ENCODE results near the gene IL5RA. TPM values are rescaled to one million over a fixed set of nuclear protein-coding genes. Genes with fewer than 3 reads are reported as not detected.

IL5RA gene
- total RNA-seq, 5 donors from 2014 or later (not counting 1 experiment from before 2014, with no cell fraction given), result 0.43 to 5.0 (median 0.73) TPM

- ChIA-PET CTCF (no interaction called here), POLR2A (no interaction called here)
- no peak overlapping the region for H3K4me3 ChIP-seq (ENCODE audit: control insufficient read depth in 1 of 2, extremely low read depth in 1 of 2, low read length in 1 of 2)
- DNase-seq (no peak), ATAC-seq (replicated peaks in 1 of 4) (no peak)
- Mint-ChIP-seq H3K27ac (no peak overlapping the region), H3K36me3 (no peaks in the 10 kb centered on the region), H3K4me1 (no peaks in the 10 kb centered on the region), H3K27me3 (no peaks in the 10 kb centered on the region), H3K9me3 (no peaks in the 10 kb centered on the region), H3K4me3 (no peak overlapping the region)
- 82% methylated on average over 2 of the region's 2 CpGs for WGBS (ENCODE audit: insufficient coverage)
- no peaks in the 10 kb centered on the region for H3K9me3 ChIP-seq
- H3K27me3 ChIP-seq (replicated peaks in 1 of 2; ENCODE audit: control insufficient read depth in 2 of 2, extremely low read depth in 1 of 2, insufficient read depth in 2 of 2, low read length in 1 of 2), result peaks cover 0 to 2% of the 10 kb centered on the region in 2 experiments
- no peaks in the 10 kb centered on the region for H3K4me1 ChIP-seq (ENCODE audit: control insufficient read depth in 1 of 2, extremely low read depth in 1 of 2, insufficient read depth in 2 of 2, low read length in 2 of 2)
- no peaks in the 10 kb centered on the region for H3K36me3 ChIP-seq (ENCODE audit: control insufficient read depth in 2 of 2, extremely low read depth in 1 of 2, insufficient read depth in 1 of 2, low read length in 1 of 2)
- no peak overlapping the region for H3K27ac ChIP-seq (ENCODE audit: low read length)
Observed at GRCh38 chr3:3065876-3066275, 44.3 kb downstream of the IL5RA start.

- Histone ChIP-seq H3K9me3 (no peaks in the 10 kb centered on the region), H3K4me3 (ENCODE audit: control insufficient read depth in 1 of 2, extremely low read depth in 1 of 2, low read length in 1 of 2) (no peak overlapping the region), H3K27me3 (replicated peaks in 1 of 2; ENCODE audit: control insufficient read depth in 2 of 2, extremely low read depth in 1 of 2, insufficient read depth in 2 of 2, low read length in 1 of 2) (peaks cover 0 to 2% of the 10 kb centered on the region in 2 experiments), H3K4me1 (ENCODE audit: control insufficient read depth in 1 of 2, extremely low read depth in 1 of 2, insufficient read depth in 2 of 2, low read length in 2 of 2) (no peaks in the 10 kb centered on the region), H3K27ac (ENCODE audit: low read length) (no peak overlapping the region), H3K36me3 (ENCODE audit: control insufficient read depth in 2 of 2, extremely low read depth in 1 of 2, insufficient read depth in 1 of 2, low read length in 1 of 2) (no peaks in the 10 kb centered on the region)
- ChIA-PET CTCF (no interaction called here), POLR2A (no interaction called here)
- H3K4me3 Mint-ChIP-seq, result no peak overlapping the region
- H3K9me3 Mint-ChIP-seq, result no peaks in the 10 kb centered on the region
- DNase-seq (no peak), ATAC-seq (replicated peaks in 1 of 4) (no peak)
- no peaks in the 10 kb centered on the region for H3K27me3 Mint-ChIP-seq
- no peak overlapping the region for H3K27ac Mint-ChIP-seq
- WGBS (ENCODE audit: insufficient coverage), result 78% methylated on average over 2 of the region's 4 CpGs
- H3K36me3 Mint-ChIP-seq, result no peaks in the 10 kb centered on the region
- H3K4me1 Mint-ChIP-seq, result no peaks in the 10 kb centered on the region
Observed at GRCh38 chr3:3064297-3064696, 45.9 kb downstream of the IL5RA start.

- H3K9me3 Mint-ChIP-seq, result no peaks in the 10 kb centered on the region
- ChIA-PET CTCF (no interaction called here), POLR2A (no interaction called here)
- no peaks in the 10 kb centered on the region for H3K36me3 Mint-ChIP-seq
- DNase-seq (no peak), ATAC-seq (replicated peaks in 1 of 4) (no peak)
- H3K4me3 Mint-ChIP-seq, result no peak overlapping the region
- no peak overlapping the region for H3K27ac Mint-ChIP-seq
- Histone ChIP-seq H3K27me3 (replicated peaks in 1 of 2; ENCODE audit: control insufficient read depth in 2 of 2, extremely low read depth in 1 of 2, insufficient read depth in 2 of 2, low read length in 1 of 2) (no peaks in the 10 kb centered on the region), H3K4me3 (ENCODE audit: control insufficient read depth in 1 of 2, extremely low read depth in 1 of 2, low read length in 1 of 2) (no peak overlapping the region), H3K27ac (ENCODE audit: low read length) (no peak overlapping the region), H3K36me3 (ENCODE audit: control insufficient read depth in 2 of 2, extremely low read depth in 1 of 2, insufficient read depth in 1 of 2, low read length in 1 of 2) (no peaks in the 10 kb centered on the region), H3K9me3 (no peaks in the 10 kb centered on the region), H3K4me1 (ENCODE audit: control insufficient read depth in 1 of 2, extremely low read depth in 1 of 2, insufficient read depth in 2 of 2, low read length in 2 of 2) (no peaks in the 10 kb centered on the region)
- no CpG with 5 or more reads among the region's 1 CpG for WGBS (ENCODE audit: insufficient coverage)
- peaks cover 0 to 5% of the 10 kb centered on the region in 2 donors for H3K27me3 Mint-ChIP-seq
- no peaks in the 10 kb centered on the region for H3K4me1 Mint-ChIP-seq
Observed at GRCh38 chr3:3059645-3060044, 50.5 kb downstream of the IL5RA start.

GRCh38 chr3:3053974-3054373, 56.2 kb downstream of the IL5RA start:
- no peaks in the 10 kb centered on the region for H3K4me1 ChIP-seq (ENCODE audit: control insufficient read depth in 1 of 2, extremely low read depth in 1 of 2, insufficient read depth in 2 of 2, low read length in 2 of 2)
- DNase-seq (no peak), ATAC-seq (replicated peaks in 1 of 4) (no peak)
- WGBS (ENCODE audit: insufficient coverage), result 60% methylated on average over 1 of the region's 4 CpGs
- H3K27ac ChIP-seq (ENCODE audit: low read length), result no peak overlapping the region
- no peaks in the 10 kb centered on the region for H3K4me1 Mint-ChIP-seq
- H3K4me3 ChIP-seq (ENCODE audit: control insufficient read depth in 1 of 2, extremely low read depth in 1 of 2, low read length in 1 of 2), result no peak overlapping the region
- peaks cover 3 to 5% of the 10 kb centered on the region in 2 donors for H3K27me3 Mint-ChIP-seq
- no peaks in the 10 kb centered on the region for H3K9me3 ChIP-seq
- no peaks in the 10 kb centered on the region for H3K36me3 Mint-ChIP-seq
- no peak overlapping the region for H3K27ac Mint-ChIP-seq
- CTCF ChIA-PET, result no interaction called here
- H3K27me3 ChIP-seq (replicated peaks in 1 of 2; ENCODE audit: control insufficient read depth in 2 of 2, extremely low read depth in 1 of 2, insufficient read depth in 2 of 2, low read length in 1 of 2), result no peaks in the 10 kb centered on the region
- H3K4me3 Mint-ChIP-seq, result no peak overlapping the region
- POLR2A ChIA-PET, result no interaction called here
- no peaks in the 10 kb centered on the region for H3K36me3 ChIP-seq (ENCODE audit: control insufficient read depth in 2 of 2, extremely low read depth in 1 of 2, insufficient read depth in 1 of 2, low read length in 1 of 2)
- no peaks in the 10 kb centered on the region for H3K9me3 Mint-ChIP-seq

- WGBS (ENCODE audit: insufficient coverage), result 79% methylated on average over 16 of the region's 25 CpGs
- no peak overlapping the region for H3K4me3 ChIP-seq (ENCODE audit: control insufficient read depth in 1 of 2, extremely low read depth in 1 of 2, low read length in 1 of 2)
- H3K36me3 ChIP-seq (ENCODE audit: control insufficient read depth in 2 of 2, extremely low read depth in 1 of 2, insufficient read depth in 1 of 2, low read length in 1 of 2), result no peaks in the 10 kb centered on the region
- Mint-ChIP-seq H3K4me1 (no peaks in the 10 kb centered on the region), H3K4me3 (no peak overlapping the region), H3K27me3 (peaks cover 3 to 9% of the 10 kb centered on the region in 2 donors), H3K27ac (no peak overlapping the region), H3K9me3 (no peaks in the 10 kb centered on the region), H3K36me3 (no peaks in the 10 kb centered on the region)
- no peaks in the 10 kb centered on the region for H3K9me3 ChIP-seq
- H3K4me1 ChIP-seq (ENCODE audit: control insufficient read depth in 1 of 2, extremely low read depth in 1 of 2, insufficient read depth in 2 of 2, low read length in 2 of 2), result no peaks in the 10 kb centered on the region
- DNase-seq (no peak), ATAC-seq (replicated peaks in 1 of 4) (no peak)
- H3K27me3 ChIP-seq (replicated peaks in 1 of 2; ENCODE audit: control insufficient read depth in 2 of 2, extremely low read depth in 1 of 2, insufficient read depth in 2 of 2, low read length in 1 of 2), result peaks cover 0 to 3% of the 10 kb centered on the region in 2 experiments
- H3K27ac ChIP-seq (ENCODE audit: low read length), result no peak overlapping the region
- POLR2A ChIA-PET, result interaction anchor here in 1 of 2 donors (0.7 kb wide), 1 partner anchor 143 kb away, joined by 3 read pairs; no protein-coding TSS in a partner anchor
- CTCF ChIA-PET, result interaction anchor here in 1 of 2 donors (0.6 kb wide), 1 partner anchor 116 kb away, joined by 5 read pairs; no protein-coding TSS in a partner anchor
Observed at GRCh38 chr3:3038201-3038991, 71.8 kb downstream of the IL5RA start.

- Mint-ChIP-seq H3K9me3 (no peaks in the 10 kb centered on the region), H3K4me1 (no peaks in the 10 kb centered on the region), H3K36me3 (no peaks in the 10 kb centered on the region), H3K27ac (no peak overlapping the region), H3K4me3 (no peak overlapping the region), H3K27me3 (peaks cover 3 to 9% of the 10 kb centered on the region in 2 donors)
- 94% methylated on average over 12 of the region's 13 CpGs for WGBS (ENCODE audit: insufficient coverage)
- ATAC-seq (replicated peaks in 1 of 4), result no peak
- no peaks in the 10 kb centered on the region for H3K36me3 ChIP-seq (ENCODE audit: control insufficient read depth in 2 of 2, extremely low read depth in 1 of 2, insufficient read depth in 1 of 2, low read length in 1 of 2)
- no peak overlapping the region for H3K4me3 ChIP-seq (ENCODE audit: control insufficient read depth in 1 of 2, extremely low read depth in 1 of 2, low read length in 1 of 2)
- CTCF ChIA-PET, result no interaction called here
- no peaks in the 10 kb centered on the region for H3K4me1 ChIP-seq (ENCODE audit: control insufficient read depth in 1 of 2, extremely low read depth in 1 of 2, insufficient read depth in 2 of 2, low read length in 2 of 2)
- peaks cover 0 to 3% of the 10 kb centered on the region in 2 experiments for H3K27me3 ChIP-seq (replicated peaks in 1 of 2; ENCODE audit: control insufficient read depth in 2 of 2, extremely low read depth in 1 of 2, insufficient read depth in 2 of 2, low read length in 1 of 2)
- POLR2A ChIA-PET, result no interaction called here
- DNase-seq, result no peak
- H3K9me3 ChIP-seq, result no peaks in the 10 kb centered on the region
- H3K27ac ChIP-seq (ENCODE audit: low read length), result no peak overlapping the region
Observed at GRCh38 chr3:3037156-3037555, 73.0 kb downstream of the IL5RA start.
